Raji (cell line): ENCODE data around the gene ATN1.
A peak's percentile ranks its signal among the peaks of the same experiment; 100 is the strongest.

Experiments
- POLR2A ChIP-seq: IDR thresholded peaks from 2 replicates; pipeline ENCODE4 v1.6.1; 2011; ENCODE audit warnings: low read depth, low read length, control low read depth; ENCODE audit not compliant: insufficient read depth

ATN1 gene

GRCh38 chr12:6921996-6922946 lies 5.5 kb upstream of the ATN1 start:
- TF ChIP-seq POLR2A: no peak

GRCh38 chr12:6923003-6923732 lies 4.6 kb upstream of the ATN1 start:
- TF ChIP-seq POLR2A: no peak

GRCh38 chr12:6923851-6924250 lies 3.9 kb upstream of the ATN1 start:
- TF ChIP-seq POLR2A: no peak

GRCh38 chr12:6925239-6925539 lies 2.6 kb upstream of the ATN1 start:
- TF ChIP-seq POLR2A: no peak

- TF ChIP-seq POLR2A: no peak
Measured at GRCh38 chr12:6925540-6926279, 2.0 kb upstream of the ATN1 start.

GRCh38 chr12:6928022-6928702 lies 403 bp downstream of the ATN1 start:
- no peak for TF ChIP-seq POLR2A

GRCh38 chr12:6928703-6929407 lies 1.1 kb downstream of the ATN1 start:
- TF ChIP-seq POLR2A: no peak

- TF ChIP-seq POLR2A: no peak
Measured at GRCh38 chr12:6929466-6930452, 2.0 kb downstream of the ATN1 start.

GRCh38 chr12:6932766-6933165 lies 5.0 kb downstream of the ATN1 start:
- no peak for TF ChIP-seq POLR2A

GRCh38 chr12:6934110-6934509 lies 6.4 kb downstream of the ATN1 start:
- TF ChIP-seq POLR2A: peak; percentile 28; the same call in 1 of the 2 replicates

- no peak for TF ChIP-seq POLR2A
Measured at GRCh38 chr12:6935371-6936193, 7.8 kb downstream of the ATN1 start.

- TF ChIP-seq POLR2A: no peak
Measured at GRCh38 chr12:6936194-6936635, 8.5 kb downstream of the ATN1 start.
